Measurements from ENCODE around the gene VMO1. TPM values are rescaled to one million over a fixed set of nuclear protein-coding genes. Genes with fewer than 3 reads are reported as not detected.
A peak's percentile ranks its signal among the peaks of the same experiment; 100 is the strongest.

VMO1 gene
- polyA plus RNA-seq, 1 experiment = not detected

GRCh38 chr17:4815043-4815675, 29.0 kb upstream of the VMO1 start:
- ChIA-PET POLR2A (no interaction called here), CTCF (interaction anchor here (1.0 to 1.4 kb wide), 2 partner anchors 42 to 70 kb away, joined by 3 read pairs; no protein-coding TSS in a partner anchor)
- H3K27ac ChIP-seq (ENCODE audit: low read depth, low read length) = no peak overlapping the region

DNA sequence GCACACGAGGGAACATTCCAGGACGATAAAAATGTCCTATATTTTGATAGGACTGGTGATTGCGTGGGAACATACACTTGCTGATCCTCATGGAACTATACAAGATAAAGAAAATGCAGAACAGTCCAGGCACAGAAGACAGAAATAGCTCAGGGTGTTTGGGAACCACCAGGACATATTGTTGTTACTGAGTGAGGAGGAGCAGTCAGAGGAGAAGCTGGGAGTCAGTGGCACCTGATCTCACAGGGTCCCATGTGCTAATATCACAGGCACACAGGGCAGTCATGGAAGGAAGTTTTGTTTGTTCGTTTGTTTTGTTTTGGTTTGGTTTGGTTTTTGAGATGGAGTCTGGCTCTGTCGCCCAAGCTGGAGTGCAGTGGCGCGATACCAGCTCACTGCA, 26.5 kb upstream of the VMO1 start:
- H3K9me3 ChIP-seq (ENCODE audit: control insufficient read depth, insufficient read depth, low read length) = no peaks in the 10 kb centered on the region
- POLR2A ChIA-PET = no interaction called here
- DNase-seq (ENCODE audit: low read depth, low spot score) = no peak
- H3K27ac ChIP-seq (ENCODE audit: low read depth, low read length) = no peak overlapping the region
- CTCF ChIA-PET = interaction anchor here (1.1 kb wide), 1 partner anchor 22 kb away, joined by 3 read pairs; no protein-coding TSS in a partner anchor
- TF ChIP-seq, protein P1, sequence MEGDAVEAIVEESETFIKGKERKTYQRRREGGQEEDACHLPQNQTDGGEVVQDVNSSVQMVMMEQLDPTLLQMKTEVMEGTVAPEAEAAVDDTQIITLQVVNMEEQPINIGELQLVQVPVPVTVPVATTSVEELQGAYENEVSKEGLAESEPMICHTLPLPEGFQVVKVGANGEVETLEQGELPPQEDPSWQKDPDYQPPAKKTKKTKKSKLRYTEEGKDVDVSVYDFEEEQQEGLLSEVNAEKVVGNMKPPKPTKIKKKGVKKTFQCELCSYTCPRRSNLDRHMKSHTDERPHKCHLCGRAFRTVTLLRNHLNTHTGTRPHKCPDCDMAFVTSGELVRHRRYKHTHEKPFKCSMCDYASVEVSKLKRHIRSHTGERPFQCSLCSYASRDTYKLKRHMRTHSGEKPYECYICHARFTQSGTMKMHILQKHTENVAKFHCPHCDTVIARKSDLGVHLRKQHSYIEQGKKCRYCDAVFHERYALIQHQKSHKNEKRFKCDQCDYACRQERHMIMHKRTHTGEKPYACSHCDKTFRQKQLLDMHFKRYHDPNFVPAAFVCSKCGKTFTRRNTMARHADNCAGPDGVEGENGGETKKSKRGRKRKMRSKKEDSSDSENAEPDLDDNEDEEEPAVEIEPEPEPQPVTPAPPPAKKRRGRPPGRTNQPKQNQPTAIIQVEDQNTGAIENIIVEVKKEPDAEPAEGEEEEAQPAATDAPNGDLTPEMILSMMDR (IDR thresholded peaks at IDR 0.05; ENCODE audit: low read depth, low read length) = no peak
- H3K4me3 ChIP-seq (ENCODE audit: low read depth, low read length) = no peak overlapping the region
- H3K27me3 ChIP-seq (ENCODE audit: control insufficient read depth, insufficient read depth, low read length) = no peaks in the 10 kb centered on the region

More at GRCh38 chr17:4815043-4815675, 29.0 kb upstream of the VMO1 start:
- no peak overlapping the region for H3K4me3 ChIP-seq (ENCODE audit: low read depth, low read length)
- no peaks in the 10 kb centered on the region for H3K9me3 ChIP-seq (ENCODE audit: control insufficient read depth, insufficient read depth, low read length)
- TF ChIP-seq, protein P1 (IDR thresholded peaks at IDR 0.05; ENCODE audit: low read depth, low read length) = peak; percentile 37
- no peaks in the 10 kb centered on the region for H3K27me3 ChIP-seq (ENCODE audit: control insufficient read depth, insufficient read depth, low read length)
- no peak for DNase-seq (ENCODE audit: low read depth, low spot score)

- Histone ChIP-seq H3K4me3 (ENCODE audit: low read depth, low read length) (no peak overlapping the region), H3K27me3 (ENCODE audit: control insufficient read depth, insufficient read depth, low read length) (no peaks in the 10 kb centered on the region), H3K27ac (ENCODE audit: low read depth, low read length) (no peak overlapping the region), H3K9me3 (ENCODE audit: control insufficient read depth, insufficient read depth, low read length) (no peaks in the 10 kb centered on the region; the same call in 1 of the 2 replicates)
- no peak for DNase-seq (ENCODE audit: low read depth, low spot score)
- TF ChIP-seq, protein P1 (IDR thresholded peaks at IDR 0.05; ENCODE audit: low read depth, low read length) = no peak
- ChIA-PET POLR2A (no interaction called here), CTCF (interaction anchor here (1.1 kb wide), 1 partner anchor 21 kb away, joined by 3 read pairs; no protein-coding TSS in a partner anchor)
Measured at GRCh38 chr17:4811471-4811870, 25.3 kb upstream of the VMO1 start.

DNA sequence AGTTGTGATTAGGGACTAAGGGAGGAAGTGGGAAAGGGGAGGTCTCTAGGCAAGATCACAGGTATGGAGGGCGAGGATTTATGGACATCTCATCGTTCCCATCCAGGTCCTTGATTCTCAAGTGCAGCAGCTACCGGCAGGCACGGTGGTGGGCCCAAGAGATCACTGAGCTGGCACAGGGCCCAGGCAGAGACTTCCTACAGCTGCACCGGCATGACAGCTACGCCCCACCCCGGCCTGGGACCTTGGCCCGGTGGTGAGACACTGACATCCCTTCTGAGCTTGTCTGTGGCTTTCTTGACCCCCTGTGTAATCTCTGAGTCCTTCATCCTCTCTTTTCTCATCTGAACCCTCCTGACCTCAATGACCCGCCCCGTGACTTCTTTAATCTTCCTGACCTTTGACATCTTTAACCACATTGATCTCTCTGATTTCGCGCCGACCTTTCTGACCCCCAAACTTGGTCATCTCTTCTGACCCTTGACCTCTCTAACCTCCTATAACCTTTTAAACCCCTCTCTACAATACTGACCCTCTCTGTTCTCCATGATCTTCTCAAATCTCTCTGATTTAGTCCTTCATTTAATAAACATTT, 24.6 kb upstream of the VMO1 start:
- Histone ChIP-seq H3K27ac (ENCODE audit: low read depth, low read length) (no peak overlapping the region), H3K9me3 (ENCODE audit: control insufficient read depth, insufficient read depth, low read length) (no peaks in the 10 kb centered on the region; the same call in 1 of the 2 replicates), H3K27me3 (ENCODE audit: control insufficient read depth, insufficient read depth, low read length) (no peaks in the 10 kb centered on the region), H3K4me3 (ENCODE audit: low read depth, low read length) (no peak overlapping the region)
- no peak for DNase-seq (ENCODE audit: low read depth, low spot score)
- CTCF ChIA-PET = interaction anchor here (0.6 kb wide), 1 partner anchor 45 kb away, joined by 4 read pairs; no protein-coding TSS in a partner anchor
- POLR2A ChIA-PET = interaction anchor here (0.9 kb wide), 1 partner anchor 14 kb away, joined by 4 read pairs; no protein-coding TSS in a partner anchor
- TF ChIP-seq, protein P1 (IDR thresholded peaks at IDR 0.05; ENCODE audit: low read depth, low read length) = no peak

DNA sequence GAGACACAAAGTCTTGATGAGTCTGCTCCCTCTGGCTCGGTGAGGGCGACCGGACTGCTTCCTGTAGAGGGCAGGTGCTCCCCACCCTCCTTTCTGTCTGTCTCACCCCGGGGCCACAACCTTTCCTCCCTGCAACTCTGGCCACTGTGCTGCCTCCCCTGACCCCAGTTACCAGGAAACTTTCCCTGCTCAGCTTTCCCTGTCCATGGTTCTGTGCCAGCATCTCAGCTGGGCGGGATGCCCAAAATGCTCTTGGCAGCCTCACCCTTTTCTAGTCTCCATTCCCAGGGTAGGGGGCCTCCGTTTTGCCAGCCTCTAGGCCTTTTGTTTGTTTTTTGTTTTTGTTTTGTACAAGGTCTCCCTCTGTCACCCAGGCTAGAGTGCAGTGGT, 22.2 kb upstream of the VMO1 start:
- no peak for DNase-seq (ENCODE audit: low read depth, low spot score)
- ChIA-PET CTCF (interaction anchor here (0.6 to 2.3 kb wide), 3 partner anchors 18 to 395 kb away, joined by 3 to 9 read pairs (median 3); no protein-coding TSS in a partner anchor), POLR2A (interaction anchor here (2.8 kb wide), 1 partner anchor 12 kb away, joined by 18 read pairs; the partner anchor contains the start of gene PSMB6)
- Histone ChIP-seq H3K27me3 (ENCODE audit: control insufficient read depth, insufficient read depth, low read length) (no peaks in the 10 kb centered on the region), H3K4me3 (ENCODE audit: low read depth, low read length) (no peak overlapping the region), H3K27ac (ENCODE audit: low read depth, low read length) (no peak overlapping the region), H3K9me3 (ENCODE audit: control insufficient read depth, insufficient read depth, low read length) (no peaks in the 10 kb centered on the region; the same call in 1 of the 2 replicates)
- TF ChIP-seq, protein P1 (IDR thresholded peaks at IDR 0.05; ENCODE audit: low read depth, low read length) = no peak
